Fibroblast of mammary gland (primary cell): ENCODE measurements around the gene ZNF106.
A peak's percentile ranks its signal among the peaks of the same experiment; 100 is the strongest.

Experiments used
- DNase-seq: peaks from one replicate; pipeline ENCODE4 v3.0.0-alpha.2; 2010; ENCODE audit warnings: low read depth
- H3K4me3 ChIP-seq: 2 replicates; pipeline ENCODE4 v1.5.1; 2011; ENCODE audit warnings: low read depth, mild to moderate bottlenecking, low read length, moderate library complexity; ENCODE audit not compliant: control insufficient read depth
- CTCF ChIP-seq: conservative IDR thresholded peaks from 2 replicates; pipeline ENCODE4 v1.5.1; 2011; ENCODE audit warnings: low read depth, low read length, inconsistent platforms; ENCODE audit not compliant: control insufficient read depth, insufficient read depth

ZNF106 gene

DNA sequence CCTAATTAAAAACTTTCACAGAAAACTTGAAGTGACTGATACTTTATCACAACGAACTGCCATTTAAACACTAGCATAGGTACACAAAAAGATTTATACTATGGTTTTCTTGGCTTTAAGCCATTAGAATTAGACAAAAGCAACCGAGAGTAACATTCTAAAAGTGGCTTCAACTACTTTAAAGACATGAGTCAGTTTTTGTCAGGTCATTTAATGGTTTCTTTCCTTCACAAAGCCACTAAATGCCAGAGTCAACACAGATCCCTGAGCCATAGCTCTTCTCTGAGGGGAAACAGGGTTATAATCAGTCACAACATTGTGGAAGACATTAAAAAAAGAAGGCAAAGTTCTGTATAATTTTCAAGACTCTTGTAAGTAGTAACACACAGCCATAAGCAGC is 77.0 kb downstream of the ZNF106 start:
- TF ChIP-seq CTCF: no peak
- no peak overlapping the region for H3K4me3 ChIP-seq
- DNase-seq: no peak

- H3K4me3 ChIP-seq: no peak overlapping the region
- no peak for DNase-seq
- TF ChIP-seq CTCF: no peak
These were observed 79.1 kb downstream of the ZNF106 start for GRCh38 chr15:42411884-42412283.

- H3K4me3 ChIP-seq: no peak overlapping the region
- TF ChIP-seq CTCF: no peak
- DNase-seq: no peak
These were observed 81.9 kb downstream of the ZNF106 start for GRCh38 chr15:42409011-42409410.

GRCh38 chr15:42408178-42408577 is 82.8 kb downstream of the ZNF106 start:
- no peak for TF ChIP-seq CTCF
- H3K4me3 ChIP-seq: no peak overlapping the region
- DNase-seq: no peak

DNA sequence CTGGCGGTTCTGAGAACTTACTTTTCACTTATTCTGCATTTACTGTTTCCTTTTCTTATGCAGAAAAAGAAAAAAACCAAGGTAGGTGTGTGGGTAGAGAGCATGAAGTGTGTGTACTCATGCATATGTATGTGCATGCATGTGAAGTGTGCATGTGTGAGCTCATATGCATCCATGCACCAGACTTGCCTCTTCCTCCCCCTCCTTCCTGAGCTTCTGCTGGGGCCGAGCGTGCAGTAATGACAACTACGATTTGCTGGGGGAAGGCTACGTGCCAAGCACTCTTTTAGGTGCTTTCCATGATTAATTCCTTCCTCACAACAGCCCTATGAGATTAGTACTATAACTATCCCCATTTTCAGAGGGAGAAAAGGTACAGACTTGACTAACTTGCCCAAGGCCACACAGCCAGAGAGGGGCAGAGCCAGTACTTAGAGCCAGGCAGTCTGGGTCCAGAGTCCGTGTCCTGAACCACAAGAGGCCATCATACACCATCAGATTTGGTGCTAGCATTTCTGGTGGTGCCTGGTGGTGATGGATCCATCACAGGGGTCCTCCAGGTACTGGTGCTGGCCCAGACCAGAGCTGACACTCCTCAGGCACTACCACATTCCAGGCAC is 85.0 kb downstream of the ZNF106 start:
- DNase-seq: peak; percentile 12
- no peak overlapping the region for H3K4me3 ChIP-seq
- TF ChIP-seq CTCF: no peak

GRCh38 chr15:42404461-42405235 is 86.3 kb downstream of the ZNF106 start:
- no peak for DNase-seq
- TF ChIP-seq CTCF: no peak
- no peak overlapping the region for H3K4me3 ChIP-seq

DNA sequence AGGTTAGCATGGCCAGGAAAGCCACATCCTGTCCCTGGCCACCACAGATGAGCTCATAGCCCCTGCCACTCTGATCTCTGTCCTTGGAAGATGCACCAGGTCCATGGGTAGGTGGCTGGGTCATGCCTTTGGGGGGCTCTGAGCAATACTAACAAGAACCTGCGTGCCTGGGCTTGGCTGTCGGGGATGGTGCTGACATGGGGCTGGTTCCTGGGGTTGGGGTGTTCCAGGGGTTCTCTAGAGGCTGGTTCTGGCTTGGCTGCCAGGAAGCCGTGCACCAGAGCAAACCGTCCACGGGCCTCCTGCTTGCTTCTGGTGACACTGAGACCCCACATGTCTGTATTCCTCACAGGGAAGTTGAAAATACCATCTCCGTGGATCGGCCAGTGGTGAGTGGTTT is 87.6 kb downstream of the ZNF106 start:
- no peak for TF ChIP-seq CTCF
- H3K4me3 ChIP-seq: no peak overlapping the region
- DNase-seq: no peak
